Panc1 (cell line): ENCODE data around the gene C2CD2L. TPM values are rescaled to one million over a fixed set of nuclear protein-coding genes. Genes with fewer than 3 reads are reported as not detected.

Source experiments
- total RNA-seq: library from RNA; stranded (reverse); gene quantifications from one replicate; pipeline ENCODE4 v1.2.1, GENCODE V29; 2021; ENCODE audit not compliant: unreplicated experiment

The C2CD2L gene
- total RNA-seq, 1 experiment from 2014 or later, result 10.1 TPM

Other genes with a start within 250 kb of the C2CD2L start
- not detected for gene CXCR5, start 223.5 kb upstream of the C2CD2L start, total RNA-seq
- 234 TPM for gene BCL9L, start 181.4 kb upstream of the C2CD2L start, total RNA-seq
- gene UPK2, start 151.0 kb upstream of the C2CD2L start, total RNA-seq, result 0.92 TPM
- not detected for gene FOXR1, start 135.6 kb upstream of the C2CD2L start, total RNA-seq
- 45.4 TPM for gene CENATAC, start 109.2 kb upstream of the C2CD2L start, total RNA-seq
- gene RPS25, start 89.0 kb upstream of the C2CD2L start, total RNA-seq, result 1,083 TPM
- 78.9 TPM for gene TRAPPC4, start 88.6 kb upstream of the C2CD2L start, total RNA-seq
- 33.2 TPM for gene SLC37A4, start 76.5 kb upstream of the C2CD2L start, total RNA-seq
- 268 TPM for gene HYOU1, start 50.1 kb upstream of the C2CD2L start, total RNA-seq
- gene VPS11, start 39.5 kb upstream of the C2CD2L start, total RNA-seq, result 28.2 TPM
- 61.6 TPM for gene HMBS, start 22.5 kb upstream of the C2CD2L start, total RNA-seq
- 72.1 TPM for gene DPAGT1, start 5.5 kb upstream of the C2CD2L start, total RNA-seq
- 52.7 TPM for gene HINFP, start 14.2 kb downstream of the C2CD2L start, total RNA-seq
- gene ABCG4, start 41.7 kb downstream of the C2CD2L start, total RNA-seq, result 0.39 TPM
- 25.2 TPM for gene NLRX1, start 61.4 kb downstream of the C2CD2L start, total RNA-seq
- gene NHERF4, start 78.1 kb downstream of the C2CD2L start, total RNA-seq, result 0.23 TPM
- 69.9 TPM for gene CBL, start 99.0 kb downstream of the C2CD2L start, total RNA-seq
- gene MCAM, start 209.8 kb downstream of the C2CD2L start, total RNA-seq, result 27.2 TPM
- 69.0 TPM for gene RNF26, start 227.2 kb downstream of the C2CD2L start, total RNA-seq
- not detected for gene C1QTNF5, start 233.5 kb downstream of the C2CD2L start, total RNA-seq
- gene MFRP, start 239.4 kb downstream of the C2CD2L start, total RNA-seq, result not detected